ENCODE data around the gene GP1BB.
A peak's percentile ranks its signal among the peaks of the same experiment; 100 is the strongest.

GP1BB gene

DNA sequence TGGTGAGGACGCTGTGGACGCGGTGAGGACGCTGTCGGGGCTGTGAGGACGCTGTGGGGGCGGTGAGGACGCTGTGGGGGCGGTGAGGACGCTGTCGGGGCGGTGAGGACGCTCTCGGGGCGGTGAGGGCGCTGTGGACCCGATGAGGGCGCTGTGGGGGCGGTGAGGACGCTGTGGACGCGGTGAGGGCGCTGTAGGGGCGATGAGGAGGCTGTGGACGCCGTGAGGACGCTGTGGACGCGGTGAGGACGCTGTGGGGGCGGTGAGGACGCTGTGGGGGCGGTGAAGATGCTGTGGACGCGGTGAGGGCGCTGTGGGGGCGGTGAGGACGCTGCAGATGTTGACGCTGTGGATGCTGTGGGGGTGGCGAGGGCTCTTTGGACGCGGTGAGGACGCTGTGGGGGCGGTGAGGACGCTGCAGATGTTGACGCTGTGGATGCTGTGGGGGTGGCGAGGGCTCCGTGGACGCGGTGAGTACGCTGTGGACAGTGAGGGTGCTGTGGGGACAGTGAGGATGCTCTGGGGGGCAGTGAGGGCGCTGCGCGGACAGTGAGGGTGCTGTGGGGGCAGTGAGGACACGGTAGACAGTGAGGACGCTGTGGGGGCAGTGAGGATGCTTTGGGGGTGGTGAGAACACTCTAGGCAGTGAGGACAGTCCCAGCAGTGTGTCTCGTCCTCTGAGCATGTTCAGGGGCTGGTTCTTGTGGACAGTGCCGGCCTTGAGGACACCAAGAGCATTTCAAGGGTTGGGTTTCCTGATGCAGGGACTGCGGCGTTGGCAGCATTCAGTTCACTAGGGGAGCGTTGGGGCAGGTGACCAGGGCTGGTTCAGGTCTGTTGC lies 4.2 kb downstream of the GP1BB start:
- no peak for DNase-seq (ENCODE audit: low spot score)

DNA sequence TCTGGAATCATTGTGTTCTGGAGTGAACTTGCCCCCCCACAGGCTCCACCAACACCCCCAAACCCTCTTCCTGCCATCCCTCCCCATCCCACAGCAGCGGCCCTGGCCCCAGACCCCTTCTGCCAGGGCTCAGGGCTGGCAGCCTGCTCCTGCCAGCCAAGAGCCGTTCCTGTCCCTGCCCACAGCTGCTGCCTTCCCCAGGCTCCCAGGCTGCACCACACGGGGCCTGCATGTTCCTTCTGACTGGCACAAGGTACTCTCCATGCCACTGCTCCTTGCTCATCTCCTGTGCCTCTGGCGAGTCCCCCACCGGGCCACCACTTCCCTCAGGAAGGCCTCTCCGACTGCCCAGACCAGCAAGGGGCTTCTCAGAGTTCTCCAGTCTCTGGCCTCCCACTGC lies 4.9 kb downstream of the GP1BB start:
- no peak for DNase-seq (ENCODE audit: low spot score)

DNA sequence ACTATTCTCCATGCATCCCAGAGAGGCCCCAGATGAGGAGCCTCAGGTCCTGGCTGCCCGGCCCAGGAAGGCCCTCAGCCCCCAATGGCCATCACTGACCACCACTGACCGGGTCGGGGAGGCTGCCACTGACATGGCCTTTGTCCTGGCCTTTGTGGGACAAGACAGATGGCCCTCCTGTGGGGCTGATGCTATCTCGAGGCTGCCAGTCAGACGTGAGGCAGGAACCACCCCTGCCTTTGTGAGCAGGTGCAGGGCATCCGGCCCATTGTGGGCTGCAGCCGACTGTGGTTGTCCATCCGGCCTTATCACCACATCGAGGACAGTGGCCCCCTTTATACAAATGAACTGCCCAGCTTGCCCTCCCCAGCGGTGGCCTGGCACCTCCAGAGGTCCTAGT lies 5.5 kb downstream of the GP1BB start:
- DNase-seq (ENCODE audit: low spot score), result no peak

DNA sequence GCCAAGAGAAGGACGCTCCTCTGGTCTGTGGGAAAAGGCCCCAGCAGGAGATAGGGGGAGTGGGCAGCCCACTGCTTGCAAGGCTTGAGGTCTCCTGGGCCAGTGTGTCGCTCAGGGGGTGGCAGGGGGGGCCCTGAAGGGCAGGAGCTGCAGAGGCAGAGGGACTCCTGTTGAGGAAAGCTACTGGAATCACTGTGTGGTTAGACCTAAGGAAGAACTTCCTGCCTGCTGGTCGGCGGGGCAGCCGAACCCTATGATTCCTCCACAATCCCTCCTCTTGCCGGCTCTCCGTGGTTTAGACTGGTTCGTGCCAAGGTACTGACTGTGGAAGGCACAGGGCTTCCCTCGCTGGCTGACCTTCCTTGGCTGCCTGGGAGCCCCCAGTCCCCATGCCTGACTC lies 6.2 kb downstream of the GP1BB start:
- DNase-seq (ENCODE audit: low spot score), result no peak

DNA sequence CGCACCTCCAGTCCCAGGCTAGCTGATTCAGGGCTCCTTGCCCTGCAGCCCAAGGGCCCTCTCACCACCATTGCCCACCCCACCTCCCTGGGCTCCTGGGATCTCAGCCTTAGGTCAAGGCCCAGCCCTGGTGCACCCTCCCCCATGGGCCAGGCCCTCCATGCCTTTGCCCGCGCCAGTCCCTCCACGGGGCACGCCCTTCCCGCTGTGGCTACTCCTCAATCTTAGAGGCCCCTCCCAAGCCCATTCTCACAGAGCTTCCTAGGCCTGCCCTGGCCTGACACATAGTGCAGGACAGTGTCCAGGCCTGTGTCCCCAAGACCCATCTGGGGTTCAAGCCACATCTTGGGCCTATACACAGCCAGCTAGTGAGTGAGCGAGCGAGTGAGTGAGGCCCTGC lies 6.9 kb downstream of the GP1BB start:
- DNase-seq (ENCODE audit: low spot score), result no peak

DNA sequence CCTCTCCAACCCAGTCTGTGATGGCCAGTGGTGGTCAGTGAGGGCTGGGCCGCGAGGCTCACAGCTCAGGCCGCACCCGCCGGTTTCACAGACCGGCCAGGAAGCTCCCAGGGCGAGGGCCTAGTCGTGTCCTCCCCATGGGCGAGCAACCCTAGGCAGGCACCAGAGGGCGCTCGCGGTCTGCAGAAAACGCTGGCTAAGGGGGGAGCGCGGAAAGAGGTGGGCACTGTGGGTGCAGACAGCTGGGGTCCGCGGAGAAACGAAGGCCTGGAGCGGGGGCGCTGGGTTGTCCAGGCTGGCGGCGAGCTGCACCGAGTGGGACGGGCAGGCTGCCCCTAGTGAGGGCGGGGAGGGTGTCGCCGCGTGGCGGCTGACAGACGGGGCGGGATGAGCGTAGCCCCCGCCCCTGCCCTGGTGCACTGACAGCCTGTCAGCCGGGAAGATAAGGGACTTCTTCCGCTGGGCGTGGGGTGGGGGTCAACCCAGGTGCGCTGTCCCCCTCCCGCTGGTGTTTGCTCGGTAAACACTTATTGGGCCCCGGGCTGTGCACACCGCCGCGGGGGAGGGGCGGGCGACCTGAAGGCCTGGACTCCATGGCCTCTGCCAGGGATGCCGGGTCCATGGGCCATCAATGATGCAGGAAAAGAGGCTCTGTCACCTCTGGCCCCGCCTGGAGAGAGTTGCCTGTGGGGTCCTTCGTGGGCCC lies 7.5 kb downstream of the GP1BB start:
- DNase-seq (ENCODE audit: low spot score), result peak; percentile 93

DNA sequence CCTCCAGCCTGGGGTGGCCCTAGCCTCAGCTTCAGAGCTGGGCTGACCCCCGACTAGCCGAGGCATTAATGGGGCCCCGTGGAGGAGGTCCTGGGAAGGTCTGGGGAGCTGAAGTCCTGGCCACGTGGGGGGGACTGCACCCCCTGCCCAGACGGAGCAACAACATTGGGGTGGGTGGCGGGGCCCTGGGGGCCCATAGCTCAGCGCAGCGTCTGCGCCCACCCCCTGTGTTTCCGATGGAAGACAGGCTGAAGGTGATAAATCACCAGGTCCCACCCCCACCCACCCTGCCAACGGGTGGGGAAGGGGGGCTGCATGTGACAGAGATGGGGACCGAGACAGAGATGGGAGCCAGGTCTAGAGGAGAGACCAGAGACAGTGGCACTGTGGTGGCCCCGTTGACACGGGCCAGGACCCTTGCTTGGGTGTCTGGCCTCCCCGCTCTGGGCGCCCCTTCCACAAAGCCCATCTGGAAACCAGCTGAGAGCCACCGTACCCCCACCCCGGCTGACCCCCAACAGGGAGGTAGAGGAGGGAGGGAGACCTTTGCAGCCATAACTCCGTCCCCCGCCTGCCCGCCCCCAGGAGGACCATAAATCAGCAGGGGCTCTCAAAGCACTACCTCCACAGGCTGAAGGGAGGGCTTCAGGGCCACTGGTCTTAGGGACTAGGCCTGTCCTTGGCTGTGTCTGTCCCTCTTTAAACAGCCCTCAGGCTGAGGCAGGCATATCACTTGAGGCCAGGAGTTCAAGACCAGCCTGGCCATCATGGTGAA lies 8.2 kb downstream of the GP1BB start:
- DNase-seq (ENCODE audit: low spot score), result no peak

DNA sequence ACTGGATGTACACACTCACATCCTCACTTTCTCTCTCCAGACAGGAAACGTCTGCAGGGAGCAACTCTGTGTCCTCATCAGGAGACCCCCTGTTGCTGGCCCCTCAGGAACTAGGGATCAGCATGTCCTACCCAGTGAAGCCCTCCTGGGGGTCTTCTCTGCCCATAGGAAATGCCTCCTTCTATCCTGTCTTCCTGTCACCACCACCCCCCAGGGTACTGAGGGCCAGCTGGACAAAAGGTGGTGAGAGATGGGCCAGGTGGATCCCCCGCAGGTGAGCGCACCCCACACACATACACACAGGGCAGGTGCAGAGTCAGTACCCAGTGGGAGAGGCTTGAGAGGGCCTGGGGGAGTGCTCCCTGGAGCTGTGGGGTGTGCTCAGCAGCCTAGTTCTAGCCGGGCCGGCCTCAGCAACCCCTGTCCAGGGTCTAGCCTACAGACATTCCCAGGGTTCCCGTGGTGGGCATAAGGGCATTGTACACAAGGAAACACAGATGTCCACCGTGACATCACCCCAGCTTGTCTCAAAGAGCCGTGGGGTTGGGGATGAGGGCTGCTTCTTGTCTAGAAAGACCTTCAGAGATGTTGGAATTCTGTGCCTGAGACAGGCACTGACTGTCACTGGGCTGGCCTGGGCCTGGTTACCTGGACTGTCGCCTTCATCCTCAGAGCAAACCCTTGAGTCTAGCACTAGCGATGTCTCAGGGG lies 9.2 kb downstream of the GP1BB start:
- DNase-seq (ENCODE audit: low spot score), result no peak

DNA sequence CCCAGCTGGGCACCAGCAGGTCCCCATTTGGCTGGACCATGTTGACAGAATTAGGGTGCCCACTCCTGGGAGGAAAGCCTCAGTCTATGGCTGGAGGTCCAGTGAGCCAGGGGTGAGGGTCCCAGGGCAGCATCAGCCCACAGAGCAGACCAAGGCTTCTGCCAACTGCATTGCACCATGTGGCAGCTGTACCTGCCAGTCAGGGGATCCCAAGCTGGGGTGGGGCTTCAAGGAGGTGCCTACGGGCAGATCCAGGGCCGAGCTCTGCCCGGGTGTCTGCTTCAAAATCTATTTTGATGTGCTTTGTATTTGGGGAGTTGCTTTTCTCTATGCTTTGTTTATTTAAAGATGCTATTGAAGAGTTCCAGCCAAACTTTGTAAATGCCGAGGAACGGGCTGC lies 10.4 kb downstream of the GP1BB start:
- DNase-seq (ENCODE audit: low spot score), result no peak

DNA sequence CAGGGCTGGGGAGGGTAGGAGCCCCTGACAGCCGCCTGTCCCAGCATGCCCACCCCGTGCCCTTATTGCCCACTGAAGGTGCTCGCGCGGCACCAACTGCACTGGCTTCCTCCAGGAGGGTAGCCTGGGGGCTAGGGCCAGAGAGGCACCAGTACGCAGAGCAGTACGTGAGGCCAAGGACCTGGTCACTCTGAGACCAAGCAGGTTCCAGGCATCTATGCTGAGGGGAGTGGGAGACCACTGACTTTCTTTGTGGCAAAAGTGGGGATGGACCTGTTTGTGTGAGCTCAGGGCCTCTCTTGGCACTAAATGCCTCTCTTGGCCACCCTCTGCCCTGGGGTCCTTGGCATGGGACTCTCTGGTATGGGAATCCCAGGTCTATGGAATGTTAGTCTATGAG lies 10.8 kb downstream of the GP1BB start:
- DNase-seq (ENCODE audit: low spot score), result no peak

DNA sequence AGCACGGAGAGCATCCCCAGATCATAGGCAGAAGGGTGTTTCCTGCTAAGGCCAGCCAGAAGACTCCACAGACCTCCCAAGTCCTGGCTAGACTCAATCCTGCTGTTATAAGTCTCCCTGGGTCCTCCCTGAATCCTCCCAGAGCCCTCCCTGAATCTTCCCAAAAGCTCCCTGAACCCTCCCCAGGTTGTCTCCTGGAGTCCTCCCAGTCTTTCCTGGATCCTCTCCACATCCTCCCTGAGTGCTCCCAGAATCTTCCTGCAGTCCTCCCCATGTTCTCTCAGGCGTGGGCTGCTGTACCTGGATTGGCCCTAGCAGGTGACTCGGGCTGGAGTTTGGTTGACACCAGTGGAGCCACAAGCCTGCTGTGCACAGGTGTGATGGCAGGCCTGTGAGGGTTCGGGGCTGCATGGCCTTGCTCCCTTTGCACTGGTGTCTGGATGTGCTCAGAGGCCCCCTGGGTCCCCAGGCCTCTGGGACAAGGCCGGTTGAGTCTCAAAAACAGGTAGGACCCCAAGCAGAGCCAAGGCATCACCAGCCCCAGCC lies 11.6 kb downstream of the GP1BB start:
- DNase-seq (ENCODE audit: low spot score), result no peak

DNA sequence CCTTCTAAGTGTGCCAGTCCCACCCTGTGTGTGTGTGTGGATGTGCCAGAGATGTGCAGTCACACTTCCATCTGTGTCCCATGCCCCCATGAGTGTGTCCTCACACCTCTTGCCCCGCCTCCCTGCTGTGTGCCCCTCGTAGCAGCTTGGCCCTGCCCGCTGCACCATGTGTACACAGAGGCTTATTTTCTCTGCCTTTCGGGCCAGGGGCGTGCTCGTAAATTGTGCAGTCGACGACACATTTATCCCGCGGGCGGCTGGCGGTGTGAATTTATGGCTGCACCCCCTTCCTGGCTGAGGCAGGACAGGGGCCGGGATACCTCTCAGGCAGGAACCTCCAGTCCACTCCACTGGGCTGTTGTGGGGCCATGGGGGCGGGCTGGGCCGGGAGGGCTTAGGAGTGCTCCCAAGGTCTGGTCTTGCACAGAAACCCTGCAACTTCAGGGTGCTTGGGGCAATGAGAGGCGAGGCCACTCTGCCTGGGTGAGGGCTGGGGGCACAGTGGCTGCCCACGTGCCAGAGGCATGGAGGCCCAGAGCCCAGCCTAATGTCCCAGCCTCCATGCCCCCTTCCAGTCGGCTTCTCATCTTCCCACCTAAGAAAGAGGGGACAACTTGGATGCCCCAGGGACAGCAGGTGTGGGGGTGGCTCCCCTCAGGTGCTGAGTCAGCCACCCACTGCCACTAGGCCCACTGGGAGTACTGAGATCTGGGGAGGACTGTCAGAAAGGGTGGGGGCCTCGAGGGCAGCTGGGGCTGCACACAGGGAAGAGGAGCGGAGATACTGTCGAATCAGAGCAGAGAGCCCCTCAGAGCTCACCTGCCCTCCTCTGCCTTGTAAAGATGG lies 12.5 kb downstream of the GP1BB start:
- DNase-seq (ENCODE audit: low spot score), result no peak

DNA sequence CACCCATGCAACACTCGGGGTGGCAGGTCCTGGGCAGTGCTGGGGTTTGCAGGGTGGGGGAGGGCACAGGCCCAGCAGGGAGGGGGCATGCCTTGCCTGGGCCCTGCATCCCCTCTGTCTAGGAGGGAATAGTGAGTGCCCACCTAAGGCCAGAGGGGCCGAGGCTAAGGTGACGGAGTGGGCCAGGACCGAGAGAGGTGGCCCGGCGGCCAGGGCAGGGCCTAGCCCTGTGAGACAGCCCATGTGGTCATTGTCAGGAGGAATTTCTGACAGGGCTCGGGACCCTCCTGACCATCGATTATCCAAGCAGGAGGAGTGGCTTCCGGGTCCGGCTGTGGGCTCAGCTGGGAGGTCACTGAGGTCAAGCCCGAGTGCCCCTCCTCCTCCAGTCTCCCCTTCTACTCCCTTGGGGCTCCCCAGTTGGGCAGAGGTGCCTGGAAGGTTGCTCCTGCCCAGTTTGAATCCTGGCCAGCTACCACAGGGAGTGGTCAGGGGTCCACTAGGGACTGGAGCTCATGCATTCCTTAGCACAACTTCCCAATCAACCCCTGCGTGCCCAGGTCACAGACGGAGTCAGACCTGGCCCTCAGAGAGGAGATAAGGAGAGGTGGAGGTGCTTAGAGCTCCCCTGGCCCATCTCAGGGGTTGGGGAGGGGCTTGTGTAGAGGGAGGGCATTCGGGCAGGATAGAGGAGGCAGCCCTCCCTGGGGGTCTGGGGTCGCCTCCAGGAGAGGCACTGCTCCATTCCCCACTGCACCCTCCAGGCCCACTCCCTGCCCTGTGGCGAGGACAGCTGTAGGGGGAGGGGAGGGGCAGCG lies 14.7 kb downstream of the GP1BB start:
- DNase-seq (ENCODE audit: low spot score), result no peak

DNA sequence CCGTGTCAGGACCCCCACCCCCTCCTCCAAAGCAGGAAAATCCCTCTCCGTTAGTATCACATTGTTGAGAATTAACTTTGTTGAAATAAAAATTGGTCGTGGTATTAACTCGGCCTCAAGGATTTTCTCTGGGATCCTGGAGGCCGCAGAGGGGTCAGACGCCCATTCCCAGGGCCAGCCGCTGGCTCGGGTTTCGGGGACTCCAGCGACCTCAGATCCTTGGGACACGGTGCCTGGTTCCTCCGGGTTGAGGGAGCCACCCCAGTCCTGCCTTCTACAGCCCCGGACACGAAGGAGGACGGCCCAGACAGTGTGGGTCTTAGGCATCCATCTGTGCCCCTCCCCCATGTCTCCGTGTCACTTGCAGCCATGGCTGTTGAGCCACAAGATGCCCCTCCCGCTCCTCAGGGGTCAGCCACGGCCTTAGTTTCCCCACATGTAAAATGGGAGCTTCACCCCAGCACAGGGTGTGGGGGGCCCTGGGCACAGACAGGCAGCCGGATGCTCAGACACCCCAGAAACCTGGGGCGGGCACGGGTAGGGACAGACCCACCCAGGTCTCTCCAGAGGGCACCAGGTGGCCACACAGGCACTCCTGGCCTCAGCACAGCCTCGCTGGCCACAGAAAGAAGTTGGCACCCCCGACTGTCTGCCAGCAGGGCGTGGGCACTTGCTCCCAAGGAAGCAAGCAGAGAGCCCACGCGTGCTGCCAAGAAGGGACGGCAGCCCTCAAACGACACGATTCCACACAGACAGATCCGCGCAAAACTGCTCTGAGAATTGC lies 15.5 kb downstream of the GP1BB start:
- DNase-seq (ENCODE audit: low spot score), result no peak

DNA sequence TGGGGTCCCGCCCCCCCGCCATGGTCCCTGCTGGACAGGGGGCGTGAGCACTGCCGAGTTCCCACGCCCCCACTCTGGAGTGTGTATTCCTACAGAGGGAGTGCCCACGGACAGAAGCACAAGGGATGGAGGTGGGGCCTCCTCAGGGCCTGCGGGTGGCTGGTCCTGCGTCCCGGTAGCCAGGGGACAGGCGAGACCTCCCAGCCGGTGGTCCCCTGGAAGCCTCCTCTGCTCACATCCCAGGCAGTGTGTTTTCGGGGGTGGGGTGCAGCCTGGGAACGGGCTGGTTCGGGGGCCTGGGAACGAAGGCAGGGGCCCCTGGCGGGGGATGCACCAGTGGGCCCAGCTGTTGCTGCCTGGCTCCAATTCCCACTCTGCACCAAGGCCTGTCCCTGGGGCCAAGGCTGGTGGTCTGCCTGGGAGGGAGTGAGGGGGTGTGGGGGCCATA lies 16.1 kb downstream of the GP1BB start:
- no peak for DNase-seq (ENCODE audit: low spot score)

DNA sequence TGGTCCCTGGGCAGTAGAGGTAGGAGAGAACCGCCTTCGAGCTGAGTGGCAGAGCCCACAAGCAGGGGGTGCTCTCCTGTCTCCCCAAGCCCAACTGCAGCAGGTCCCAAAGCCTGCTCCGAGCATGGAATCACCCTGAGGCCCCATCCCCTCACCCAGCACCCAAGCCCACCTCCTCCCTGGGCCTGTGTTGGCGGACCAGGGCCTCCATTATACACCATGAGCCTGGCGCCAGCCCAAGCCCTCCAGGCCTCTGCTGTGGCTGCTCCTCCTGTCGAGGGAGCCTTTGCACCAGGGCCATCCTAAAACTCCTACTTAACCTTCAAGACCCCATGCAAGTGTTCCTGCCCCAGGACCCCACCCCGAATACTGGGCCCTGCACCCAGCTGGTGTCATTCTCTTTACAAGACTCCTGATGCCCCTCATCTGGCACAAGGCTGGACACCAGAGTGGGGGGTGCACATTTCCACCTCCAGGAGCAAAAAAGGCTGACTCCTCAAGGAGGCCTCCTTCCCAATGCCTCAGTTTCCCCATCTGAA lies 16.6 kb downstream of the GP1BB start:
- no peak for DNase-seq (ENCODE audit: low spot score)

DNA sequence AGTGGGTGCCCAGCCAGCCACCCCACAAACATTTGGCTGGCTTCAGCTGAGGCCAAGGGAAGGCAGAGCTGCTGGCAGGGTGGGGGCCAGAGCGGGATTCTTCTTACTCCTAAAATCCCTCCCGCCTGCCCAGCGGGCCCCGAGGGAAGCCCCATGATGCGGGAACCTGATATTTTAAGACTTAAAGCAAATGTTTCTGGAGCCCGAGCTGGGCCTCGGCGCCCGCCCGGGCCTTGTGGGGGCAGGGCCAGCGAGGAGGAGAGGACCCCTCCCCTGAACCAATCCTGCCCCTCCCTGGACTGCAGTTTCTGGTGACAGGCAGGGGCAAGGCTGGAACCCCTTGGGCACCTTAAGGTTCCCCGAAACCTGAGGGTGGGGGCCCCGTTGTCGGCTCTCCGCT lies 17.2 kb downstream of the GP1BB start:
- DNase-seq (ENCODE audit: low spot score), result no peak

DNA sequence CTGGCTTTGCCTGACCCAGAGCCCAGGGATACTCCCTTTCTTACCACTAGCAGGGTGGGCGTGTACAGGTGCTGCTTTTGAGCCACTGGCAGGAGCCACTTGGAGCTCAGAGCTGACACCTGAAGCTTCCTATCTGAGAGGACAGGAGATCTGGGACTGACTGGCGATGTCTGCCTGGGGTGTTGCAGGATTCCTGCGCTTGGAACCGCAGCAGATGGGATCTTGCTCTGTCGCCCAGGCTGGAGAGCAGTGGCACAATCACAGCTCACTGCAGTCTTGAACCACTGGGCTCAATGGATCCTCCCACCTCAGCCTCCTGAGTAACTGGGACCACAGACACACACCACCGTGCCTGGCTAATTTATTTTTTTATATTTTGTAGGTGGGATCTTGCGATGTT lies 17.7 kb downstream of the GP1BB start:
- no peak for DNase-seq (ENCODE audit: low spot score)

Measured in AG08395 (cell line).